Subcutaneous adipose tissue (tissue), 4 donors: ENCODE data around the gene ESCO1. TPM values are rescaled to one million over a fixed set of nuclear protein-coding genes. Genes with fewer than 3 reads are reported as not detected.

Source experiments
- total RNA-seq, 4 donors: library from RNA; depleted of rRNA; stranded (reverse); fragments of >200 nt; gene quantifications; one replicate each; pipeline ENCODE4 v1.1.0, GENCODE V29; 2016
- TF ChIP-seq, protein P1 (sequence below): fragments of 450-650 bp; IDR thresholded peaks from one replicate; pipeline ENCODE4 v1.5.1; 2016; ENCODE audit warnings: low read depth, mild to moderate bottlenecking, control low read depth, antibody characterized with exemption, moderate library complexity

Gene ESCO1, protein sequence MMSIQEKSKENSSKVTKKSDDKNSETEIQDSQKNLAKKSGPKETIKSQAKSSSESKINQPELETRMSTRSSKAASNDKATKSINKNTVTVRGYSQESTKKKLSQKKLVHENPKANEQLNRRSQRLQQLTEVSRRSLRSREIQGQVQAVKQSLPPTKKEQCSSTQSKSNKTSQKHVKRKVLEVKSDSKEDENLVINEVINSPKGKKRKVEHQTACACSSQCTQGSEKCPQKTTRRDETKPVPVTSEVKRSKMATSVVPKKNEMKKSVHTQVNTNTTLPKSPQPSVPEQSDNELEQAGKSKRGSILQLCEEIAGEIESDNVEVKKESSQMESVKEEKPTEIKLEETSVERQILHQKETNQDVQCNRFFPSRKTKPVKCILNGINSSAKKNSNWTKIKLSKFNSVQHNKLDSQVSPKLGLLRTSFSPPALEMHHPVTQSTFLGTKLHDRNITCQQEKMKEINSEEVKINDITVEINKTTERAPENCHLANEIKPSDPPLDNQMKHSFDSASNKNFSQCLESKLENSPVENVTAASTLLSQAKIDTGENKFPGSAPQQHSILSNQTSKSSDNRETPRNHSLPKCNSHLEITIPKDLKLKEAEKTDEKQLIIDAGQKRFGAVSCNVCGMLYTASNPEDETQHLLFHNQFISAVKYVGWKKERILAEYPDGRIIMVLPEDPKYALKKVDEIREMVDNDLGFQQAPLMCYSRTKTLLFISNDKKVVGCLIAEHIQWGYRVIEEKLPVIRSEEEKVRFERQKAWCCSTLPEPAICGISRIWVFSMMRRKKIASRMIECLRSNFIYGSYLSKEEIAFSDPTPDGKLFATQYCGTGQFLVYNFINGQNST
- 10 to 100 TPM; 12.3 to 20.3 (median 17.7) TPM for total RNA-seq

GRCh38 chr18:21600526-21601410 lies at the start of gene ESCO1:
ESCO1 (minus strand) TSS chr18:21600704; CDS start chr18:21574843, 25,861 bp downstream.
- TF ChIP-seq, protein P1, sequence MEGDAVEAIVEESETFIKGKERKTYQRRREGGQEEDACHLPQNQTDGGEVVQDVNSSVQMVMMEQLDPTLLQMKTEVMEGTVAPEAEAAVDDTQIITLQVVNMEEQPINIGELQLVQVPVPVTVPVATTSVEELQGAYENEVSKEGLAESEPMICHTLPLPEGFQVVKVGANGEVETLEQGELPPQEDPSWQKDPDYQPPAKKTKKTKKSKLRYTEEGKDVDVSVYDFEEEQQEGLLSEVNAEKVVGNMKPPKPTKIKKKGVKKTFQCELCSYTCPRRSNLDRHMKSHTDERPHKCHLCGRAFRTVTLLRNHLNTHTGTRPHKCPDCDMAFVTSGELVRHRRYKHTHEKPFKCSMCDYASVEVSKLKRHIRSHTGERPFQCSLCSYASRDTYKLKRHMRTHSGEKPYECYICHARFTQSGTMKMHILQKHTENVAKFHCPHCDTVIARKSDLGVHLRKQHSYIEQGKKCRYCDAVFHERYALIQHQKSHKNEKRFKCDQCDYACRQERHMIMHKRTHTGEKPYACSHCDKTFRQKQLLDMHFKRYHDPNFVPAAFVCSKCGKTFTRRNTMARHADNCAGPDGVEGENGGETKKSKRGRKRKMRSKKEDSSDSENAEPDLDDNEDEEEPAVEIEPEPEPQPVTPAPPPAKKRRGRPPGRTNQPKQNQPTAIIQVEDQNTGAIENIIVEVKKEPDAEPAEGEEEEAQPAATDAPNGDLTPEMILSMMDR, result no peak

GRCh38 chr18:21638822-21639221 lies 38.3 kb upstream of the ESCO1 start:
- TF ChIP-seq, protein P1, result no peak

DNA sequence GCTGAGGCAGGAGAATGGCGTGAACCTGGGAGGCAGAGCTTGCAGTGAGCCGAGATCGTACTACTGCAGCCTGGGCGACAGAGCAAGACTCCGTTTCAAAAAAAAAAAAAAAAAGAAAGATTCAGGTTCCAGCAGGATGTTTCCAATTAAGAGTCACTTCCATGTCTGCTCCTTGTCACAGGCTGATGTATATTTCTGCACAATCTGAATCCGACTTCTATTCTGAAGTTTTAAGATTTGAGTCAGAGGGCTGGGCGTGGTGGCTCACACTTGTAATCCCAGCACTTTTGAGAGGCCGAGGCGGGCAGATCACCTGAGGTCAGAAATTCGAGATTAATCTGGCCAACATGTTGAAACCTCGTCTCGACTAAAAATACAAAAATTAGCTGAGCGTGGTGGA lies 36.3 kb upstream of the ESCO1 start:
- TF ChIP-seq, protein P1, result no peak

DNA sequence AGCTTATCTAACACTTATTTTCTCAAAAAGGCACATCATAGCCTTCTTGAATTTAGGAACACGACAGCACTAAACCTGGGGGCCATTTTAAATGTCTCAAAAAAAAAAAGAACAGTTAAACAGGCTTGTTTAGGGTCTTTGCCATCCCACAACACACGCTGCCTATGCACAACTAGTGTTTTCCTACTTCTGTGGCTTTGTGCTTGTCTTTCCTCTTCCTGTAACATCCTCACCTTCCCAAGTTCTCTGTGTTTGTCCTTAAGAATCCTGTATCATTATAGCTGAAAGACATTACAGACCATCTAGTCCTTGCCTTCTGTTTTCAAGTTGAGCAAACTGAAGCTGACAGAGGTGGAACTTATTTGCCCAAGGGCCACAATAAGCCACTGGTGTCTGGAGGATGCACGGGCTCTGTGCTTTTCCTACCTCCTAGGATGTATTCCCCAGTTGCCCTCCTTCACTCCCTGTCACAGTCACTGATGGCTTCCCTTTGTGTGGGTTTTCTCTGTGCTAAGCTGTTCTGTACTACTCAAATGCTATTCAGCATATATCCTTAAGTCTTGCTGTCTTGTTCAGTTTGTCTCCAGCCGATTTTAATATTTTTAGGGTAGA lies 34.2 kb upstream of the ESCO1 start:
- TF ChIP-seq, protein P1, result no peak

- TF ChIP-seq, protein P1, result no peak
These were observed 31.9 kb upstream of the ESCO1 start for GRCh38 chr18:21632393-21632792.

DNA sequence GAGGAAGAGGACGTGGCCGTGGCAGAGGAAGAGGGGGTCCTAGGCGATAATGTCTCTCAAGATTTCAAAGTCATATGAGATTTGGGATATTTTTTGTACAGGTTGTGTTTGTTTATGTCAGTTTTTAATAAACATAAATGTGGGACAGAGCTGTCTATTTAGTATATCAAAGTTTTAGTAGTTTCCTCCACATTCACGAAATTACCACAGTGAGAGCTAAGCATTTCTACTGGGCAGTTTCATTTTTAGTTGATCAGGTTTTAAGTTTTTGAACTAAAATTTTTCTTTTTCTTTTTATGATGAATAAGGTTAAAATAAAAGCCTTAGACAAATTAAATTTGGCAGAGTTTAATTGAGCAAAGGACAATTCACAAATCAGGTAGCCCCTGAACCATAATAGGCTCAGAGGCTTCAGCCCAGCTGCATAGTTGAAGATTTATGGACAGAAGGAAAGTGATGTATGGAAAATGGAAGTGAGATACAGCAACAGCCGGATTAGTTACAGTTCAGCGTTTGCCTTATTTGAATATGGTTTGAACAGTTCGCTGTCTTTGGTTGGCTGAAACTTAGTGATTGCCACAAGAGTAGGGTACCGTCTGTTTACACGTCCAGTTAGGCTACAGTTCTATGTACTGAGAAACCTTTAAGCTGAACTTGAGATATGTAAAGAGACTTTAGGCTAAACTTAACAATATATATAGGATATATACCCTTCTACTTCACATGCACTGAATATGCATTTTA lies 28.8 kb upstream of the ESCO1 start:
- TF ChIP-seq, protein P1, result no peak
